ENCODE data around the gene THSD4.

DNA sequence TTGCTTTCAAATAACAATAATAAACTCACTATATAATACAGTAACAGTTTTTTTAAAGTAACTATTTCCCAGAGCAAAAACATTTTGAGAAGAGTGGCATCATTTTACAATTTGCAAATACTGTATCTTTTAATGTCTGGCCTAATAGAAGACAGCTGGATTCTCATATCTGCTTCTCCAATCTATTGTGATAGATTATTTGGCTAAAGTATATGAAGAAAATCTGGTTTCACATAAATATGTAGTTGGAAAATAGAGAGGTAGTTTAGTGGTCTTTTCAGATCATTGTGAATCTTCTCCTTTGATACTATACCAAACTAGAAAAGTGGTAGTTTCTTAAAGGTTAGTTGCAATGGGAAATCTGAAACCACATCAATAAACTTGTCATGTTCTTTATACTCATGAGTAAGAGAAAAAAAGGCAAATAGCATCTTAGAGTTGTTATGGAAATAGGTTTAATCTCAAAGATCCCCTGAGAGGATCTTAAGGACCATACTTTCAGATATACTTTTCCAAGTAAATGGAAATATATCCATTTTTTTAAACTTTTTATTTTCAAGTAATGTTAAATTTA, 570.2 kb downstream of the THSD4 start:
- TF ChIP-seq SMC3 (IDR thresholded peaks at IDR 0.05; ENCODE audit: low read depth, low read length): no peak
- TF ChIP-seq, protein P1, sequence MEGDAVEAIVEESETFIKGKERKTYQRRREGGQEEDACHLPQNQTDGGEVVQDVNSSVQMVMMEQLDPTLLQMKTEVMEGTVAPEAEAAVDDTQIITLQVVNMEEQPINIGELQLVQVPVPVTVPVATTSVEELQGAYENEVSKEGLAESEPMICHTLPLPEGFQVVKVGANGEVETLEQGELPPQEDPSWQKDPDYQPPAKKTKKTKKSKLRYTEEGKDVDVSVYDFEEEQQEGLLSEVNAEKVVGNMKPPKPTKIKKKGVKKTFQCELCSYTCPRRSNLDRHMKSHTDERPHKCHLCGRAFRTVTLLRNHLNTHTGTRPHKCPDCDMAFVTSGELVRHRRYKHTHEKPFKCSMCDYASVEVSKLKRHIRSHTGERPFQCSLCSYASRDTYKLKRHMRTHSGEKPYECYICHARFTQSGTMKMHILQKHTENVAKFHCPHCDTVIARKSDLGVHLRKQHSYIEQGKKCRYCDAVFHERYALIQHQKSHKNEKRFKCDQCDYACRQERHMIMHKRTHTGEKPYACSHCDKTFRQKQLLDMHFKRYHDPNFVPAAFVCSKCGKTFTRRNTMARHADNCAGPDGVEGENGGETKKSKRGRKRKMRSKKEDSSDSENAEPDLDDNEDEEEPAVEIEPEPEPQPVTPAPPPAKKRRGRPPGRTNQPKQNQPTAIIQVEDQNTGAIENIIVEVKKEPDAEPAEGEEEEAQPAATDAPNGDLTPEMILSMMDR (conservative IDR thresholded peaks at IDR 0.05; ENCODE audit: low read depth, low read length): no peak
- TF ChIP-seq POLR2A (IDR thresholded peaks at IDR 0.05; ENCODE audit: low read depth, low read length): no peak
- no peak for TF ChIP-seq RCOR1 (IDR thresholded peaks at IDR 0.05; ENCODE audit: insufficient replicate concordance, low read length)
- TF ChIP-seq, protein P2, sequence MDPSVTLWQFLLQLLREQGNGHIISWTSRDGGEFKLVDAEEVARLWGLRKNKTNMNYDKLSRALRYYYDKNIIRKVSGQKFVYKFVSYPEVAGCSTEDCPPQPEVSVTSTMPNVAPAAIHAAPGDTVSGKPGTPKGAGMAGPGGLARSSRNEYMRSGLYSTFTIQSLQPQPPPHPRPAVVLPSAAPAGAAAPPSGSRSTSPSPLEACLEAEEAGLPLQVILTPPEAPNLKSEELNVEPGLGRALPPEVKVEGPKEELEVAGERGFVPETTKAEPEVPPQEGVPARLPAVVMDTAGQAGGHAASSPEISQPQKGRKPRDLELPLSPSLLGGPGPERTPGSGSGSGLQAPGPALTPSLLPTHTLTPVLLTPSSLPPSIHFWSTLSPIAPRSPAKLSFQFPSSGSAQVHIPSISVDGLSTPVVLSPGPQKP (IDR thresholded peaks at IDR 0.05; ENCODE audit: borderline replicate concordance, low read depth, low read length): no peak
- TF ChIP-seq RAD21 (IDR thresholded peaks at IDR 0.05; ENCODE audit: low read length): no peak
- no peak for TF ChIP-seq MAFK (IDR thresholded peaks at IDR 0.05; ENCODE audit: low read depth, low read length)
- no peak for TF ChIP-seq RFX5 (IDR thresholded peaks at IDR 0.05; ENCODE audit: low read depth, low read length)
- no peak for TF ChIP-seq MAZ (IDR thresholded peaks at IDR 0.05; ENCODE audit: borderline replicate concordance, low read depth, low read length)
- TF ChIP-seq, protein P3, sequence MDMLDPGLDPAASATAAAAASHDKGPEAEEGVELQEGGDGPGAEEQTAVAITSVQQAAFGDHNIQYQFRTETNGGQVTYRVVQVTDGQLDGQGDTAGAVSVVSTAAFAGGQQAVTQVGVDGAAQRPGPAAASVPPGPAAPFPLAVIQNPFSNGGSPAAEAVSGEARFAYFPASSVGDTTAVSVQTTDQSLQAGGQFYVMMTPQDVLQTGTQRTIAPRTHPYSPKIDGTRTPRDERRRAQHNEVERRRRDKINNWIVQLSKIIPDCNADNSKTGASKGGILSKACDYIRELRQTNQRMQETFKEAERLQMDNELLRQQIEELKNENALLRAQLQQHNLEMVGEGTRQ (IDR thresholded peaks at IDR 0.05; ENCODE audit: low read depth, low read length): no peak
- no peak for TF ChIP-seq NFE2L2 (IDR thresholded peaks at IDR 0.05; ENCODE audit: low read depth, low read length)
- TF ChIP-seq MXI1 (IDR thresholded peaks at IDR 0.05; ENCODE audit: borderline replicate concordance, low read depth, low read length): no peak
- TF ChIP-seq CEBPB (IDR thresholded peaks at IDR 0.05; ENCODE audit: low read depth, low read length): no peak

Data from IMR-90 (cell line).